ENCODE results near the gene C1orf35.

GRCh38 chr1:228141226-228142044 is 38.3 kb upstream of the C1orf35 start:
- TF ChIP-seq CTCF (IDR thresholded peaks at IDR 0.05) (no peak), POLR2A (IDR thresholded peaks at IDR 0.05) (no peak)

Data from adrenal gland (tissue), 5 donors.